HPDE6-E6E7 (cell line): ENCODE data around the gene POP7.

Experiments used
- DNase-seq: peaks from one replicate; pipeline ENCODE4 v3.0.0; 2011; ENCODE audit warnings: missing footprints; ENCODE audit errors: extremely low spot score

POP7 gene

DNA sequence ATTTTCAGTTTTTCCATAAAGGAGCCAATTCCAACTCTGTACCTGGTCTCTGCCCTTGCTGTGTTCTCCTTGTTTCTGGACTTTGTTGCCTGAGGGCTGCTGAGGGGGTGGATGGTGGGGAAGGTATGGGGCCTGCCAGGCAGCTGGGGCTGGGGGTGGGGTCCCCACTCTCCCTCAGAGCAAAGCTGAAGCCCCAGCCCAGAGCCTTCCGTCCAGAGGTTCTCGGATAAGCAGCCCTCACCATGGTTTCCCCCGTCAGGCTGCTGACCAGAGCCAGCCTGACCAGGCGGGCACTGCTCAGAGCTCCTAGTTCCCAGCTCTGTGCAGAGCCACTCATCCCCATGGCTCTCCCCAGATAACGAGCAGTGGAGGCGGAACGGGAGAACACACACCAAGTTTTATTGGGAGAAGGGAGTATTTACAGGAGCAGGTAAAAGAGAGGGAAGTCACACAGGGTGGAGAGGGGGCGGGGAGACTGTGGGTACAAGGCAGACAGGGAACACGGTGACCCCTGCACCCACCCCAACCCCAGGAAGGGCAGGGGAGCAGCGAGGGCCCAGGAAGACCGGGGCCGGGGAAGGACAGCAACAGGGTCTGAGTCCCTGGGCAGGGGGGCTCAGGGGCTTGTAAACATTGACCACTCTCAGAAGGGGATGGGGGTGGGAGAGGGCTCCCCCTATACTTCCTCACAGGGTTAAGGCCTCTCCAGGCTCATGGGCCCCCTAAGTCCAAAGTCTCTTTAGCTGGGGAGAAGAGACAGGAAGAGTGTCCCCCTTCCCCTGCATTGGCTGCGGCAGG lies 26.6 kb upstream of the POP7 start:
- DNase-seq: no peak

DNA sequence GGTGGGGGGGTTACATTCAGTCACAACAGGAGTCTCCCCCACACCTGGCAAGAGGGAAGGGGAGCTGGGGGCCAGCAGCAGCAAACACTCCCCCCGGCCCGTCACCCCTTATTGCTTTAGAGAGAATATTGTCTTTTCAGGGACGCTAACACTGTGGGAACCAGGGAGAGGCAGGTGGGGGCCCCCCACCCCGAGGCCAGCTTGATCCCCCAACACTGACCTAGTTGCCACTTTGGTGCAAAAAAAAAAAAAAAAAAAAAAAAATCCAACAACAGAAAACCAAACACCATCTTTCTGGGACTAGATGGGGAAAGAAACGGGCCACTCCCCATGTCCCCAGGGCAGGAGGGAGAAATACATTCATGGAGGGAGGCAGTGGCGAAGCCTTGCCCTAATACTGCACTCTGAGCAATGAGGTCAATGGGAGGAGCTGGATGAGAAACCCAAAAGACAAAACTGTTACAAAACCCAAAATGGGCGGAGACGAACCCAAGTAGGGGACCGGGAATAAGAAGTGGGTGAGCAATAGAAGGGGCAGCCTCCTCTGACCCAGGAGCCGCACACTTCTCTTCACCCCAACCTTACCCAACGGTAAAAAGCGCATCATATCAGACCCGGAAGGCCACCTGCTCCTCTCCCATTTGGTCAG lies 25.9 kb upstream of the POP7 start:
- DNase-seq: no peak

DNA sequence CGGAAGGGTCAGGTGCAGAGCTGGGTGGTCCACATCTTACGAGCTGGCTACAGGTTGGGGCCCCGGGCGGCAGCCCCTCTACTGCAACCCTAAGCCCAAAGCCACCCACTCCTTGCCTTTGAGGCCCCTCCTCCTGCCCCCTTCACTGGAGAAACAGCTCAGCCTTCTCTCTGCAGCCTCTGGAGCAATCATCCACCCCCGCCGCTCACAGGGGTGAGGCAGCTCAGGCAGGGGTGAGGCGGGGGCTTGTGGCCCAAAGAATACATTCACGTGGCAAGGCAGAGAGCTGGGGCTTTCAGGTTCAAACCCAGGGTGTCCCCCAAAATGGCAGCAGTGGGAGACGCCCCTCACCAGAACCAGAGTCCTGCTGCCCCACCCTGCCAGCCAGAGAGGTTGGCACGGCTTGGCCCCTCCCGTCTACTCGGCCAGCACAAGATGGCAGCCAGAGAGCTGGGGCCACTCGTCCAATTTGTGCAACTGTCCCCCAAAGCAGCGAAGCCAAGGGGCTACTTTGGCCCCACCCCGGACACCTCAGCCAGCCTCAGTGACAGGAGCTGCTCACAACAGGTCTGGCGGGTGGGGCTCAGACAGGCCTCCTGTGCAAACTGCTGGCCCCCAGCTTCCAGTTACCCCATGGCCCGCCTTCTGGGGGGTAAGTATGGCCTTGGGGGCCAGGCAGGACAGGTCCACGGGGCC lies 25.2 kb upstream of the POP7 start:
- no peak for DNase-seq

DNA sequence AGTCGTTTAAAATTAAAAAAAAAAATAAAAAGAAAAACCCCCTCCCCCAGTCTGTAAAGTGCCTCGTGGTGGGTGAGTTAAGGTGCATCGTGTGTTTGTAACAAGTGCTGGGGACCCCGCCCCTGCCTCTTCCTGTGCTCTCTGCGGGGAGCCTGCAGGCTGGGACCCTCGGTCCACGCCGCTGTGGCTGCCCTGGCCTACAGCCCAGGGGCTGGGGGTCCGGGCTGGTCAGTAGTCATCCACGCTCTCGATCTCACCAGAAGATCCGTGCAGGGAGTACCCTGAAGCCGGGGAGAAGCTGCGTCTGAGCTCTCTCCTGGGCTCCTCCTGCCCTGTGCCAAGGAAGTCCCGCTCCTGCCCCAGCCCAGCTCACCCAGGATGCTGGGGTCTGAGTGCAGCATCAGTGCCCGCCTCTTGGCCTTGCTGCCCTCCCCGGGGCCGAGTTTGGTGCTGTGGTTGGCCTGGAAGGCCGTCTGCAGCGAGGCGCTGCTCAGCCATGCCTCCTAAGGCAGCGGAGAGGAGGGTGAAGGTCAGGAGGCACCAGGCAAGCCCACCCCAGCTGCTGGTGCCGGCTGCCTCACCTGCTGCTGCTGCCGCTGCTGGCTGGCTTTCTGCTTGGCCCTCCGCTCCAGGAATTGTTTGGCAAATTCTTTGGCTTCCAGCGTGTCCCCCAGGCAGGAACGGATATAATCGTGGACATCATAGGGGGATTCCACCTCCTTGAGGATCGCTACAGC lies 24.3 kb upstream of the POP7 start:
- DNase-seq: no peak

DNA sequence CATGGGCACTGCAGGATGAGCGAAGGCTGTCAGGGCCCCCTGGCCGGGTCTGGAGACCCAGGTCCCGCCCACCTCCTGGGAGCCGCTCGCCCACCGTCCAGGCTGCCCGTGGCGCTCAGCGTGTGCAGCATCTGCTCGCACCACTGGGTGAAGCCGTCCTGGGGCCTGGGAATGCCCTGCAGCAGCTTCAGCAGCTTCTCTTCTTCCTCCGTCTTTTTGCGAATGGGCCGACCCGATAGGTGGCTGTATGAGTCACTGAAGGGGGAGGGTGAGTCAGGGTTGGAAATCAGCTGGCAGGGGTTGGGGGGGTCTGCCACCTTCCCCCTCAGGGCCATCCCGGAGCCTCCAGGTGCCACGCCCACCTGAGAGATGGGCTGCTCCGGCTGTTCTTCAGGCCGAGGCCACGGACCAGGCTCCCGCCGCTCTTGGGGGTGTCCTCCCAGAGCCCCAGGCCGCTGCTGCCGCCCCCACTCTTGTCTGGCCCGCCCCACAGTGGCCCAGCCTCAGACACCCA lies 23.6 kb upstream of the POP7 start:
- DNase-seq: no peak

DNA sequence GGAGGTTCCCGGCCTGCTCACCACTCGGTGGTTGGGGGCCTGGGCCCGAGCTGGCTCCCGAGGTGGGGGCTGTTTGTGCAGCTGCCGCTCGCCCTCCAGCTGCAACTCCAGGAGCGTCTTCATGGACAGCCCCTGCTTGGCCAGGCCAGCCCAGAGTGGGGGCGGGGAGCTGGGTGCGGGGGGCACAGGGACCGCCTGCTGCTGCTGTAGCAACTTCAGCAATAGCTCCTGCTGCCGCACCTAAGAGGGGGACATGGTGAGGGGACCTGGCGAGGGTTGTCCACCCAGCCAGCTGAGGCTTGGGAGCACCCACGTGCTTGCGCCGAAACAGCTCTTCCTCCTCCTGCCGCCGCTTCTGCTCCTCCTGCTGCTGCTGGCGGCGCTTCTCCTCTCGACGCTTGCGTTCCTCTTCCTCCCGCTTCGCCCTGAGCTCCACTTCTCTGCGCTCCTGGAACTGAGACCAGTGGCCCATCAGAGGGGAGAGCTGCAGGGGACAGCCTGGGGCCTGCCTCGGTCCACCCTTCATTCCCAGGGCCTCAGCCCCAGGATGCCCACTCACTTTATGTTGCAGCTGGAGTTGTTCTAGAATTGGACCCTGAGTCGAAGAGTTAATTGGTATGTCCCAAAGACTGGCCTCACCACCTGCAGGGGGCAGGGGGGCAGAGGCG lies 22.8 kb upstream of the POP7 start:
- DNase-seq: no peak

DNA sequence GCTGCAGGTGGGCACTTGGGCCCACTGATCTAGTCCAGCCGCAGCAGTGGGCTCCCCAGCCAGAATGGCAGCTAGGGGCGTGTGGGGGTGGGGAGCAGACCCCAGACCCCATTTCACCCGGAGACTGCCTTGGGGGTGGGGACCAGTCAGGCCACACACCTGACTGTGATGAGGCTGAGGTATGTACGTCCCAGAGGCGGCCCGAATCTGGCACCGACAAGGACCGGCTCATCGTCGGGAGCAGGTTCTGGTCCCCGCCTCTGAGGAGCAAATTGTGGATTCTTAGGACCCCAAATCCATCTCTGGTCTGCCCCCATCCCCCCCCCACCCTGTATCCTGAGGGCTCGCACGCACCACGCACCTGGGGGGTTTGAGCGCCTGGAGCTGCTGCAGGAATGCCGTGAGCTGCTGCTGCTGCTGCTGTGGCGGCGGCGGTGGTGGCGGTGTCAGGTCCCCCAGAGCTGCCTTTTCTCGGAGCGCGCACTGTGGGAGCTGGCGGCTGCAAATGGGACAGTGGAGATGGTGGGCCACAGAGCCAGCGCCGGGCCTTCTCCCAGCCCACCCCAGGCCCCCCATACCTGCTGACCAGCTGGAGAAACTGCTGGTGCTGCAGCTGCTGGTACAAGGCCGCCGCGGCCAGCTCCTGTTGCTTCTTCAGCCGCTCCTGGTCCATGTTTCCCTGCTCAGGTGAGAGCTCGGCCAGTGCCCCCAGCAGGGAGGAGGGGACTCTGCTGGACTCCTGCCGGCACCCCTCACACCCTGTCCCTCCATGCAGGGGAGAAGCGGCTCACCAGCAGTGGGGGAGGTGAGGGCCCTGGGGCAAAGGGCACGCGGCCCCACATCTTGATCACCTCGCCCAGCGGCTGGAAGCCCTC lies 22.0 kb upstream of the POP7 start:
- no peak for DNase-seq

DNA sequence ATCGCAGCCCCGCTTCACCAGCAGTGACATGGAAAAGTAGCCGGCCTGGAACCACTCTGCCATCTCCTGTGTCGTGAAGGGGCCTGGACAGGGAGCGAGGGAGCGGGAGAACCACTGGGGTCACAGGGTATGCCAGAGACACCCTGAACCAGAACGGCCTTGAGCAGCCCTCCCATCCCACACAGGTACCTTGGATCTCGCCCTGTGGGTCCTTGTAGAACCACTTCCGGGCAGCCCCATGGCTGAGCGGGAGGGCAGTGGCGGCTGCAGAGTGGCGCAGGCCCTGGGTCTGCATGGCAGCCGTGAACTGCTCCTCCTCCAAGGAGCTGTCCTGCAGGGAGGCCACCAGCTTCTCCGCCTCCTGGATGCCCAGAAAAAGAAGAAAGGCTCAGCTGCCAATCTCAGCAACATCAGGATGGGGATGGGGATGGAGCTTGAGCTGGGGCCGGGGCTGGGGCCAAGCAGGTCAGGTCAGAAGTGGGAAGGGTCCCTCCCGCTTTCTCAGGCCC lies 21.3 kb upstream of the POP7 start:
- DNase-seq: no peak

DNA sequence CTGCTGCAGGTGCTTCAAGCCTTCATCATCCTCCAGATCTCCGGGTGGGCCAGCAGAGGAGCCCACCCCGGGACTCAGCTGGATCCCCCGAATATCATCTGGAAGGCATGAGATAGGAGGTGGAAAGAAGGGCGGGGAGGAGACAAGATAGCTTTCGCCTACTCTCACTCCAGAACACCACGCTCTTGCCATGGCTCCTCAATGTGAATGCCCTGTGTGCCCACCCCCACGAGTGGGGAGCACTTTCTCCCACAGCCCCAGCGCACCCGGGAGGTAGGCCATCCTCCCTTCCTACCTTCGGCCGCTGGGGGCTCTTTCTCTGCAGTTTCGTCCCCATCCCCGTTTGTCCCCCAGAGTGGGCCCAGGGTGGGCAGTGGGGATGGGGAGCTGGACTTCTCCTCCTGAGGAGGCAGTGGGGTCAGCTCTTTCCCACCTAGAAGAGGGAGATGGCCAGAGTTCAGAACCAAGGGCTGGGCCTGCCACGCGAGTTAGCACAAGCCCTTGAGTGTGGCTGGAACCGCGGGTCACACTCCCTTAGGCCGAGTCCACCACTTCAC lies 20.8 kb upstream of the POP7 start:
- no peak for DNase-seq

DNA sequence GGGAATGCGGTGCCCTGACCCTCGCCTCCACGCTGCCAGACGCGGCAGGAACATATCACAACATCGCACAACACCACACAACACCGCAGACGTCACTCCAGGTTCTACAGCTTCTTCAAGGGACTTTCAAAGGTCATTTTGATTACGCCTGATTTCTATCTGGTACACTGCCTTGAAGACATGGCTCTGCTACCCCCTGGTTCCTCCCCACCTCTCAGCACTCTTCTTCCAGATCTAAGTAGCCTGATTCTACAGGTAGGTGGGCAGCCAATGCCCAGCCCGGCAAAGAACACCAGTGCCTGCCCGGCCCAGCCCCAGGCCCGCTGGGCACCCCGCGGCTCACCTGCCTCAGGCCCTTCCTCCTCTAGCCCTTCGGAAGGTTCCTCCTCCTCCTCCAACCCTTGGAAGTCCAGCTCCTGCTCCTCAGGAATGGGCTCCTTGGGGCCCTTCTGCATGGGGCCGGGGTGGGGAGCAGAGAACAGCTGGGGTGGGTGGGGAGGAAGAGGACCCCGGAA lies 20.2 kb upstream of the POP7 start:
- no peak for DNase-seq

DNA sequence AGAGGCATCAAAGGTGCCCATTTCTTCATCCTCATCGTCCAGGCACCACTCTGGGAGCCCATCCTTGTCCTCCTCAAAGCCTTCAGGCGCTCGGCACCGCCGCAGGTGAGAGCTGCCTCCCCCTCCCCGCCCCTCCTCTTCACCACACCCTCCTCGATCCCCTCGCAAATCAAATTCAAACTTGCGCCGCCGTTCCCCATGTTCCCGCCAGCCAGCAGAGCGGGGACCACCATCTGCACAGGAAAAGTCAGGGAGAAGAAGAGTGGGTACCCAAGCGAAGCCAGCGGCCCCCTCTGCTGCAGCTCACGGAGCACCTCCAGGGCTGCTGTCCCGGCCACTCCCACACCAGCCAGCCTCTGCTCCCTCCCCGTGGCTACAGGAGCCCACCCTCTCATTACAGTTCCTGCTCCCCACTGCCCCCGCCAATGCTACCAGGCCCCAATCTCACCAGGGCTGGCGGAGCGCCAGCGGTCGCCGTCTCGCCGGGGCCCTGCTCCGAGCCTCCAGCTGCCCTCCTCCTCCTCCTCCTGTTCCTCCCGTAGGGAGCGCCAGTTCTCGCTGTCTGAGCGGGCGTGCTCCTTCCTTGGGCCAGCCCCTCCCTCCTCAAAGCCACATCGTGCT lies 19.6 kb upstream of the POP7 start:
- DNase-seq: no peak

DNA sequence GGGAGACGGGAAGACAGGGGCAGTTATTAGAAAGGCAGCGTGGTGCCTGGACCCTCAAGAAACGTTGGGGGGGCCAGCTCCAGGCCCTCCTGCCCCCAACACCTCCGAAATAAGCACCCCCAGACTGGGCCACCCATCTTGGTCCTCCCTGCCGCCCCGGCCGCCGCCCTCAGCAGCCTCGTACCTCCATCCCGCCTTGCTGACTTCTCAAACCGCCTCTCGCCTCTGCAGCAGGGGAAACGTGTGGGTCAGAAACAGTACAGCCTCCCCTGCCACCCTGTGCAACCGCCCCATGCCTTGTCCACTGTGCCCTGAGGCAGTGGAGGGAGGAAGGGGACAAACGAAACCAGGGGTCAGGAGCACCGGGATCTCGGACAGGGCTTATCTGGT lies 19.1 kb upstream of the POP7 start:
- no peak for DNase-seq

DNA sequence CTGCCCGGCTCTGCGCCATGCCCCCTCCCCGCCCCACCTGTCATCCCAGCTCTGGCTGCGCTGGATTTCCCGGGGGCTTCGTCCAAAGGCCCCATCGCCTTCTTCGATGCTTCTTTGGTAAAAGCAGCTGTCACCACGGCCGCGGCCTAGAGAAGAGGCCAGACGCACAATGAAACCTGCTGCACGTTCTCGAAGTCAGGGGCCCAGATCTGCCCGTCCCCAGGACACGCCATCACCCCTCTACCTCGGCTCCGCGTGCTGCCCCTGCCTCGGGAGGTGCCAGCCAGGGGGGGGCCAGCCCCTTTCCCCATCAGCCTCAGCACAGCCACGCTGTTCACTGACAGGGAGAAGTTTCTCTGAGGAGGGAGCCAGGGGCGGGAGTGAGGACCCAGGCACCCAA lies 18.7 kb upstream of the POP7 start:
- no peak for DNase-seq

DNA sequence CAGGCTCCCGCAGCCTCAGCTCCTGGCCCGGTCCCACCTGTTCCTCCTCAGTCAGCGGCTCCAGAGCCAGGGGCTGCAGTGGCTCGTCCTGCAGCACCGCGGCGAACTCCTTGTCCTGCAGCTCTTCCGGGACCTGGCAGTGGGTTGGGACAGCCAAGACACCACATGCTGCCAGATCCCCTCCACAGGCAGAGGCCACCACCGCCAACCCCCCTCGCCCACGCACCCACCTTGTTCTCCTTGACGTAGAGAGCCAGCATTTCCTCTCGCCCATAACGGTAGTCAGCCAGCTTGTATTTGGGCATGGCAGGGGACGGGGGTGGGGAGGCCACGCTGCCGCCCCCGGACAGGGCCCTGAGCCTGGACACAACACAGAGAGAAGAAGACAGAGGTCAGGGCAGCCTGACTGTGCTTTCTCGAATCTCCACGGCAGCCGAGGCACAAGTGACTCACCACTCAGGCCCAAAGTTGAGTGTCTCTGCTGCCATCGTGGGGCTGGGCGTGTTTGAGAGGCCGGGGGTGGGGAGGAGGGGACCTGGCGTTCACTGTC lies 18.1 kb upstream of the POP7 start:
- no peak for DNase-seq

DNA sequence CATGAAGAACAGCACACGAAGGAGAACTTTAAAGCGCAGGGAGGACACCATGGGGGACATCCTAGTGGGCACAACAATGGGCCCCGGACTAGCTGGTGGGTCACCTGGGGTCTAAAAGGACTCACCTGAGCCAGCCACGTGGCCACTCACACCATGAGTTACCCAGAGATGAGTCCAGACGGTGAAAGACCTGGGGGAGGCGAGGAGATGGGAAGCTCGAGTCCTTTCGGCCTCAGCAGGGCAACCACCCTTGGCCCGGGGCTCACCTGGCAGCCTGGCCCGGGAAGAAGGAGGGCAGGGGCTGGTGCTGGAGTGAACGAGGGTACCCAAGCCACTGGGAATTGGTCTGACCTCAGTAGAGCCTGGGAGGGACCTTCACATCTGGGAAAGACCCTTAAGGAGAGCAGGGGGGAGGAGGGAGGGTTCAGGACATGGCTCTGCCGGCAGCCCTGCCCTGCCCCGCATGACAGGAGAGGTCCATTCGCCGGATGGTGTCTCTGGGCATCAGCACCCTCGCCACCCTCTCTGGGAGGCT lies 17.5 kb upstream of the POP7 start:
- no peak for DNase-seq

DNA sequence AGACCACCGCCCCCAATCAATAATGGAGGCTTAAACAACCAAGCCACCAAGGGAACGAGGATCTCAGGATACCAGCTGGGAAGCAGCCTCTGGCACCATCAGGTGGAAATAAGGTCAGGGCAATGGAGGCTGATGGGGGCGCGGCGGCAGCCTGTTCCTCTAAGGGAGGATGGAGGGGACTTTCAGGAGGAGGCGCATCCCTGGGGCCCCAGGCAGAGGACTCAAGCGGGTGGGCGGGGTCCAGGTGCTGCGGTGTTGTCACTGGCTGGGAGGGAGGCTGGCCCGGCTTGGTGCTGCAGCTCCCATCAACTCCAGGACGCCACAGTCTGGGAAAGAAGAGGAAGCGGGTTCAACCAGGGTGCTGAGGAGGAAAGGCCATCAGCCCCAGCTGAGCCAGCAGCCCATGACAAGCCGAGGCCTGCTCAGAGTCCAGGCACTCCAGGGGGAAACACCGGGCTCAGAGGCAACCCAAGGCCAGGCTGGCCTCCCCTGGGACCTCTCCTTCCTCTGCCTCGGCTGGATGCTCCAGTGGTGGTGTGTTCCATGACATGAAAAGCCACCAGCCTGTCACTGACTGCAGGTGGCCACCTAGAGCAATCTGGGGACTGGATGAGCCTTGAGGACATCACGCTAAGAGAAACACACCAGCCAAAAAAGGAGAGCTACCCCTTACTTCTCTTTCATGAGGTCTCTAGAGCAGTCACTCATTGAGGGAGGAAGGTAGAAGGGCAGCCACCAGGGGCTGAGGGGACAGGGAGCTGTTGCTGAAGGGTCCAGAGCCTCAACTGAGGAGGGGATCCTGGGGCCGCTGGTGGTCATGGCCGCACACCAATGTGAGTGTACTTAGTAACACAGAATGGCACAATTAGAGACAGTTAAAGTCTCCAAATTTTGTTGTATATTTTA lies 16.4 kb upstream of the POP7 start:
- DNase-seq: no peak

DNA sequence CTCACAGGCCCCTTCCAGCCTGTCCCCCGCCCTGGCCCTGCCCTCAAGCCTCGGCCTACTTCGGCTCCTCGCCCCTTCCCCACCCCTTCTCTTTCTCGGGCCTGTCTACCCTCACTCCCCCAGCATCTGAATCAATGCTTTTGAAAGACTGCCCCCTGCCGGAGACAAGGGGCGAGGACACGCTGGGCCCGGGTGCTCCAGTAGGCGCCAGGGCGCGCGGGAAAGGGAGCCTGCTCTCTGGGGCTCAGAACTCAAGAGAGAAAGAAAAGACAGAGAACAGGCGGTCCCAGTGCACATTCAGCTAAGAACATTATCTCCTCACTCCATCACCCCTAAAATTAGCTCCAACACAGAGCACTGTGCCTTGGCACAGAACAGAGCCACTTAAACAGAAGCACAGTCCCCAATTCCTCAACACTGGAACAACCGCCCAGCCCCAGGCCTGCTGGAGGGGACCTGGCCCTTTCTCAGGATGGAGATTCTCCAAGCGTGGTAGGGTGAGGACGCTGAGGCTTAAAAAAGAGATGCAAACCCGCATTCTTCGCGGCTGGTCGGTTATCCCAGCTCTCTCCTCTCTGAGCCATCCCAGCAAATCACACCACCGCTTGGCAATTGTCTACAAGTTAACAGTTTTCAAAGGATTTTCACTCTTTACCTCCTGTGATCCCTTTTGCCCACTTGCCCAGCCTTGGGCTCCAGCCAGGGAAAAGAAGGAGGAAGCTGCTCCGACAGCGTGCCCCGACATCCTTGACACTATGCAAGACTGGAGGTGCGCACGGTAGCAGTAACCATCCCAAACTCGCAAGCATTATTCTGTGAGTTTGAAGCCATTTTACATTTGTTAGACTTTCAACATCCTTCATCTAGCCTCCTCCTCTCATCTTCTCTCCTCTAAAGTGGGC lies 14.0 kb upstream of the POP7 start:
- DNase-seq: peak; percentile 75
